Measurements from ENCODE around the gene PEF1.

- no peak for TF ChIP-seq TAF1 (IDR thresholded peaks at IDR 0.05; ENCODE audit: borderline replicate concordance, low read depth, low read length)
- no peak for TF ChIP-seq POLR2A (IDR thresholded peaks at IDR 0.05; ENCODE audit: low read depth, low read length)
- no peak for TF ChIP-seq POLR2AphosphoS5 (IDR thresholded peaks at IDR 0.05; ENCODE audit: low read depth, low read length)
Observed at GRCh38 chr1:31689379-31689778, 44.7 kb upstream of the PEF1 start.

Measured in GM12892 (cell line).